ENCODE measurements around the gene LDLRAD4. TPM values are rescaled to one million over a fixed set of nuclear protein-coding genes. Genes with fewer than 3 reads are reported as not detected.

LDLRAD4 gene
- total and polyA plus RNA-seq, 2 experiments from 2014 or later: 0.73 to 1.9 TPM

DNA sequence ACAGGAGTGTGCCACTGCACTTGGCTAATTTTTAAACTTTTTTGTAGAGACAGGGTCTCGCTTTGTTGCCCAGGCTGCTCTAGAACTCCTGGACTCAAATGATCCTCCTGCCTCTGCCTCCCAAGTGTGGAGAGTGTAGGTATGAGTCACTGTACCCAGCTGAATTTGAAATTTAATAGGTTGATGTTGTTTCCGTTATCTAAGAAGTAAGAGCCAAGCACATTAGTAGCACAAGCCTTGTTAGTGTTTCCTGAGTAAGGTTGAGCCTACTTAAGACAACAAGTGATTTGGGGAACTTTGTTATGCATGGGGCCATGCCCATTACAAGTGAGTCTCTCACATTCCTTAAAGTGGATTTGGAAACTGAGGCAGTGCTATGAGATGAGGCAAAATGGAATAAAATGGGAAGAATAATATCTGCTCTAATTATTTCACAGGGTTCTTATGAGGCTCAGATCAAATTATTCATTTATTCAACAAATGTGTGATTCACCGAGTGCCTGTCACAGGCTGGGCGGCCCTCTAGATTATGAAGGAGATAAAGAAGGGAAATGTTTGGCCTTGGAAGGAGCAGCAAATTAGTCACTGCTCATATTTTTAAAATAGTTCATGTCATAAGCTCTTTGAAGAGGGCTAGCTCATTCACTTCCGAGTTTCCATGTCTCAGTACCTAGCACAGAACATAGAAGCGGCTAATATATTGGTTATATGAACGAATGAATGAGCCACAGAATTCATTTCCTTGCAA is 217.2 kb downstream of the LDLRAD4 start:
- Histone ChIP-seq H3F3A (replicated peaks; ENCODE audit: low read depth) (no peaks in the 10 kb centered on the region), H3K27ac (ENCODE audit: low read depth) (no peak overlapping the region), H3K9me2 (ENCODE audit: insufficient read depth) (no peaks in the 10 kb centered on the region), H3K79me2 (replicated peaks; ENCODE audit: insufficient read depth) (no peaks in the 10 kb centered on the region), H3K4me1 (ENCODE audit: insufficient read depth) (no peaks in the 10 kb centered on the region; the same call in 1 of the 2 replicates), H3K36me3 (ENCODE audit: insufficient read depth) (no peaks in the 10 kb centered on the region), H3K27me3 (ENCODE audit: insufficient read depth) (no peaks in the 10 kb centered on the region), H4K20me1 (replicated peaks; ENCODE audit: insufficient read depth) (no peaks in the 10 kb centered on the region), H3K4me2 (no peak overlapping the region), H3K4me3 (no peak overlapping the region), H2AFZ (no peak overlapping the region)
- Mint-ChIP-seq H3K9me3 (no peaks in the 10 kb centered on the region), H3K27me3 (ENCODE audit: insufficient read depth, low read depth, poor library complexity) (no peaks in the 10 kb centered on the region), H3K36me3 (ENCODE audit: low read depth) (no peaks in the 10 kb centered on the region), H3K4me3 (no peak overlapping the region), H3K4me1 (peaks cover 17% of the 10 kb centered on the region), H3K27ac (no peak overlapping the region)
- DNase-seq (ENCODE audit: low spot score) (no peak), ATAC-seq (no peak)
- TF ChIP-seq POLR2AphosphoS5 (IDR thresholded peaks at IDR 0.05; ENCODE audit: low read depth) (no peak), ETS1 (IDR thresholded peaks at IDR 0.05) (no peak), EZH2phosphoT487 (IDR thresholded peaks at IDR 0.05; ENCODE audit: unreplicated experiment) (no peak), ZNF114 (CRISPR knock-in tag; IDR thresholded peaks at IDR 0.05) (no peak)
- TF ChIP-seq, protein P1, sequence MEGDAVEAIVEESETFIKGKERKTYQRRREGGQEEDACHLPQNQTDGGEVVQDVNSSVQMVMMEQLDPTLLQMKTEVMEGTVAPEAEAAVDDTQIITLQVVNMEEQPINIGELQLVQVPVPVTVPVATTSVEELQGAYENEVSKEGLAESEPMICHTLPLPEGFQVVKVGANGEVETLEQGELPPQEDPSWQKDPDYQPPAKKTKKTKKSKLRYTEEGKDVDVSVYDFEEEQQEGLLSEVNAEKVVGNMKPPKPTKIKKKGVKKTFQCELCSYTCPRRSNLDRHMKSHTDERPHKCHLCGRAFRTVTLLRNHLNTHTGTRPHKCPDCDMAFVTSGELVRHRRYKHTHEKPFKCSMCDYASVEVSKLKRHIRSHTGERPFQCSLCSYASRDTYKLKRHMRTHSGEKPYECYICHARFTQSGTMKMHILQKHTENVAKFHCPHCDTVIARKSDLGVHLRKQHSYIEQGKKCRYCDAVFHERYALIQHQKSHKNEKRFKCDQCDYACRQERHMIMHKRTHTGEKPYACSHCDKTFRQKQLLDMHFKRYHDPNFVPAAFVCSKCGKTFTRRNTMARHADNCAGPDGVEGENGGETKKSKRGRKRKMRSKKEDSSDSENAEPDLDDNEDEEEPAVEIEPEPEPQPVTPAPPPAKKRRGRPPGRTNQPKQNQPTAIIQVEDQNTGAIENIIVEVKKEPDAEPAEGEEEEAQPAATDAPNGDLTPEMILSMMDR (conservative IDR thresholded peaks at IDR 0.05; ENCODE audit: low read depth in 2 of 2): no peak

DNA sequence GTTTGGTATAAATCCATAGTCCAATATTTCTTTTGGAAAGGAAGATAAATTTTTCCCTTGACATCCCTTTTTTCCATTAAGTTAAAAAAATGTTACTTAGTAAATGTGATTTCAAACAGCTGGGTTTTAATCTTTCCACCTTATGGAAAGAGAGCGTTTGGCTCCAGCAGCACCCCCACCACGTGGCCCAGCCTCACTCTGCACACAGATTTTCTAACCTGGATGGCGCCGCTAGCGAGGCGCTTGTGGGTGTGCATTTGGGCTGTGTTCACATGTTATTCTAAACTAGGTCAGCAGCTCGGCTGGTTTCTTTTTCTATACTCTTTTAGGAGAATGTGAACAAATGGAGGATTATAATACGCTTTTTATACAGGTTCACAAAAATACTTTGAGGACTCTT is 218.0 kb downstream of the LDLRAD4 start:
- no peaks in the 10 kb centered on the region for H3F3A ChIP-seq (replicated peaks; ENCODE audit: low read depth)
- DNase-seq (ENCODE audit: low spot score): no peak
- no peak overlapping the region for H3K4me2 ChIP-seq
- no peaks in the 10 kb centered on the region for H3K36me3 ChIP-seq (ENCODE audit: insufficient read depth)
- H3K27ac Mint-ChIP-seq: no peak overlapping the region
- H4K20me1 ChIP-seq (replicated peaks; ENCODE audit: insufficient read depth): no peaks in the 10 kb centered on the region
- H2AFZ ChIP-seq: no peak overlapping the region
- no peaks in the 10 kb centered on the region for H3K27me3 ChIP-seq (ENCODE audit: insufficient read depth)
- no peaks in the 10 kb centered on the region for H3K9me2 ChIP-seq (ENCODE audit: insufficient read depth)
- ATAC-seq: no peak
- no peaks in the 10 kb centered on the region for H3K27me3 Mint-ChIP-seq (ENCODE audit: insufficient read depth, low read depth, poor library complexity)
- no peaks in the 10 kb centered on the region for H3K9me3 Mint-ChIP-seq
- H3K4me3 ChIP-seq: no peak overlapping the region
- H3K4me1 ChIP-seq (ENCODE audit: insufficient read depth): no peaks in the 10 kb centered on the region; the same call in 1 of the 2 replicates
- H3K4me3 Mint-ChIP-seq: no peak overlapping the region
- no peaks in the 10 kb centered on the region for H3K79me2 ChIP-seq (replicated peaks; ENCODE audit: insufficient read depth)
- 0 out of 2 replicates have a peak overlapping the region, but pooled peaks have one; percentile 16 for H3K27ac ChIP-seq (ENCODE audit: low read depth)
- H3K4me1 Mint-ChIP-seq: peaks cover 15% of the 10 kb centered on the region
- H3K36me3 Mint-ChIP-seq (ENCODE audit: low read depth): no peaks in the 10 kb centered on the region
- TF ChIP-seq, protein P1 (conservative IDR thresholded peaks at IDR 0.05; ENCODE audit: low read depth in 2 of 2): no peak
- TF ChIP-seq STAT1 (IDR thresholded peaks at IDR 0.05; ENCODE audit: unreplicated experiment) (no peak), POLR2AphosphoS5 (IDR thresholded peaks at IDR 0.05; ENCODE audit: low read depth) (no peak), EZH2 (IDR thresholded peaks at IDR 0.05; ENCODE audit: low read depth, unreplicated experiment) (no peak), REST (IDR thresholded peaks at IDR 0.05; ENCODE audit: unreplicated experiment) (no peak), CREB1 (CRISPR knock-in tag; IDR thresholded peaks at IDR 0.05; ENCODE audit: low read depth) (no peak)

Data from GM23338 (cell line).